K562 (cell line): ENCODE measurements around the gene KRTAP1-1. TPM values are rescaled to one million over a fixed set of nuclear protein-coding genes. Genes with fewer than 3 reads are reported as not detected.

ENCODE experiments used
- ATAC-seq: fragments of 200-7000 bp; cut with Tn5 transposase; 3 replicates; pipeline ENCODE4 v1.9.1; 2020; ENCODE audit warnings: moderate library complexity
- BruUV-seq: library from RNA; stranded (reverse); fragments of 400-500 nt; replicated peaks from 2 replicates; lab custom pipeline; 2021; lab: Mats Ljungman, UMichigan
- CTCF ChIA-PET: fragments of 300-600 bp; formaldehyde crosslinking; extraction: SDS; loops from one replicate; lab custom pipeline; 2021; ENCODE audit warnings: low intra/inter-chr PET ratio; lab: Yijun Ruan, JAX
- POLR2A ChIA-PET: fragments of 300-600, 350-650 bp; sonication (Branson Sonifier 250); formaldehyde crosslinking; extraction: SDS; loops from one replicate; lab custom pipeline; 2021; ENCODE audit warnings: antibody characterized with exemption, inconsistent platforms; lab: Yijun Ruan, JAX
- DNase-seq, 4 experiments: peaks; one replicate each; pipeline versions ENCODE4 v3.0.0 to v3.0.0-alpha.2; 2011 to 2018; ENCODE audit warnings: low spot score in 3 of 4, mixed read lengths in 3 of 4; ENCODE audit errors: extremely low read depth in 1 of 4
- FAIRE-seq: peaks from 2 replicates; lab custom pipeline; 2011; peaks lifted over from hg19 to GRCh38; lab: Jason Lieb, UNC
- H2AFZ ChIP-seq: 2 replicates; pipeline ENCODE4 v1.6.0; 2011; ENCODE audit warnings: low read depth, low read length, control low read depth, inconsistent platforms
- H3K27ac ChIP-seq: fragments of 200-600 bp; 3 replicates; pipeline ENCODE4 v1.8.0; 2011; ENCODE audit warnings: low read depth, mild to moderate bottlenecking, control low read depth, inconsistent platforms, low read length, moderate library complexity, mixed read lengths; ENCODE audit errors: extremely low read depth
- H3K27me3 ChIP-seq, 2 experiments: fragments of 300-600 bp in 1 of 2; 2 replicates in 1 of 2; 3 replicates in 1 of 2; pipeline versions ENCODE4 v1.6.0 to v1.8.0; 2011; ENCODE audit warnings: inconsistent platforms in 2 of 2, low read length in 2 of 2, mild to moderate bottlenecking in 1 of 2, mixed read lengths in 1 of 2, moderate library complexity in 1 of 2; ENCODE audit not compliant: control insufficient read depth in 2 of 2, insufficient read depth in 2 of 2
- H3K36me3 ChIP-seq: fragments of 300-600 bp; 3 replicates; pipeline ENCODE4 v1.8.0; 2011; ENCODE audit warnings: mild to moderate bottlenecking, low read length, inconsistent platforms; ENCODE audit not compliant: control insufficient read depth, insufficient read depth
- H3K4me1 ChIP-seq, 2 experiments: fragments of 200-600 bp in 1 of 2; replicated peaks in 1 of 2; 2 replicates in 1 of 2; 3 replicates in 1 of 2; pipeline versions ENCODE4 v1.5.1 to v1.8.0; 2011; ENCODE audit warnings: inconsistent platforms in 2 of 2, low read length in 2 of 2, mild to moderate bottlenecking in 1 of 2, mixed read lengths in 1 of 2, moderate library complexity in 1 of 2; ENCODE audit not compliant: control insufficient read depth in 2 of 2, insufficient read depth in 2 of 2
- H3K4me2 ChIP-seq: 2 replicates; pipeline ENCODE4 v1.6.1; 2011; ENCODE audit warnings: low read length, control low read depth, inconsistent platforms, mixed read lengths; ENCODE audit not compliant: insufficient read depth
- H3K4me3 ChIP-seq: fragments of 200-600 bp; sonication (generic), shearing (Covaris generic); 2 replicates; pipeline ENCODE4 v1.5.1; 2016; ENCODE audit warnings: control low read depth, inconsistent platforms
- H3K79me2 ChIP-seq: fragments of 200-600 bp; 3 replicates; pipeline ENCODE4 v1.8.0; 2011; ENCODE audit warnings: low read length, inconsistent platforms; ENCODE audit not compliant: control insufficient read depth, insufficient read depth
- H3K9ac ChIP-seq, 2 experiments: 2 replicates each; pipeline versions ENCODE4 v1.6.0 to v1.6.1; 2011; ENCODE audit warnings: low read depth in 2 of 2, low read length in 2 of 2, control low read depth in 1 of 2, inconsistent platforms in 1 of 2, mild to moderate bottlenecking in 1 of 2, mixed read lengths in 1 of 2; ENCODE audit not compliant: insufficient read depth in 1 of 2
- H3K9me1 ChIP-seq: one replicate; pipeline ENCODE4 v1.6.0; 2011; ENCODE audit warnings: inconsistent platforms, mild to moderate bottlenecking, low read length, moderate library complexity; ENCODE audit not compliant: control insufficient read depth, insufficient read depth
- H3K9me3 ChIP-seq: replicated peaks from 2 replicates; pipeline ENCODE4 v1.5.1; 2011; ENCODE audit warnings: low read depth, low read length, inconsistent platforms; ENCODE audit not compliant: control insufficient read depth, insufficient read depth
- H4K20me1 ChIP-seq: replicated peaks from 2 replicates; pipeline ENCODE4 v1.6.1; 2011; ENCODE audit warnings: low read length, inconsistent platforms, mixed read lengths; ENCODE audit not compliant: control insufficient read depth, insufficient read depth
- BCL6 ChIP-seq: fragments of 250-450 bp; sonication (Bioruptor Pico); IDR thresholded peaks from 2 replicates; pipeline ENCODE4 v1.4.0; 2020
- BDP1 ChIP-seq: IDR thresholded peaks from 3 replicates; pipeline ENCODE4 v1.6.1; 2011; ENCODE audit not compliant: insufficient read length, insufficient read depth
- ETV5 ChIP-seq: sonication (generic); formaldehyde crosslinking; IDR thresholded peaks from 2 replicates; pipeline ENCODE4 v1.4.0; 2020; ENCODE audit warnings: low read depth, mild to moderate bottlenecking, missing genetic modification reagents
- FOXM1 ChIP-seq, 2 experiments: fragments of 450-650 bp in 1 of 2; sonication (generic) in 1 of 2; formaldehyde crosslinking in 1 of 2; IDR thresholded peaks; 2 replicates each; pipeline versions ENCODE4 v1.6.1 to v1.9.0; 2017 to 2022; ENCODE audit warnings: low read depth in 2 of 2, mild to moderate bottlenecking in 2 of 2, missing genetic modification reagents in 1 of 2, moderate library complexity in 1 of 2
- HNRNPK ChIP-seq: fragments of 200-400 bp; formaldehyde crosslinking; IDR thresholded peaks from one replicate; pipeline ENCODE4 v1.6.1; 2018; ENCODE audit warnings: mild to moderate bottlenecking, low read depth, low read length; ENCODE audit not compliant: poor library complexity, severe bottlenecking
- MCM5 ChIP-seq: fragments of 450-650 bp; IDR thresholded peaks from 2 replicates; pipeline ENCODE4 v1.6.1; 2016; ENCODE audit warnings: low read depth
- PHF8 ChIP-seq: fragments of 200-600 bp; sonication (generic); IDR thresholded peaks from 2 replicates; pipeline ENCODE4 v1.6.1; 2012; ENCODE audit warnings: mixed run types, mild to moderate bottlenecking, inconsistent platforms, low read length, moderate library complexity, borderline replicate concordance
- RBFOX2 ChIP-seq: fragments of 200-400 bp; formaldehyde crosslinking; IDR thresholded peaks from 2 replicates; pipeline ENCODE4 v1.6.1; 2017; ENCODE audit warnings: low read depth, mild to moderate bottlenecking, low read length, moderate library complexity
- TAF1 ChIP-seq: IDR thresholded peaks from 2 replicates; pipeline ENCODE4 v1.6.1; 2011; ENCODE audit warnings: mild to moderate bottlenecking, low read length, moderate library complexity; ENCODE audit not compliant: insufficient read depth, control insufficient read depth, severe bottlenecking; ENCODE audit errors: extremely low read depth
- TARDBP ChIP-seq: fragments of 450-650 bp; IDR thresholded peaks from 2 replicates; pipeline ENCODE4 v1.6.1; 2016
- TRIM24 ChIP-seq, 2 experiments: fragments of 450-650 bp; IDR thresholded peaks; 2 replicates each; pipeline ENCODE4 v1.6.1; 2016
- ZC3H4 ChIP-seq: sonication (generic); formaldehyde crosslinking; IDR thresholded peaks from 2 replicates; pipeline ENCODE4 v1.9.0; 2021; ENCODE audit warnings: missing genetic modification reagents, borderline replicate concordance
- WGBS: fragments of 100-300 bp; shearing (Covaris generic); methylation state at CpG from one replicate; pipeline ENCODE4 v1.1.6; 2016; ENCODE audit warnings: low coverage, mixed read lengths; ENCODE audit not compliant: insufficient coverage; ENCODE audit errors: missing lambda C conversion rate; 5-methylcytosine and 5-hydroxymethylcytosine counted together
- in situ Hi-C: fragments of 300-500 bp; cut with MboI; formaldehyde crosslinking; loops from 4 replicates; pipeline ENCODE4 v1.15.0; 2018; ENCODE audit warnings: inconsistent platforms, mixed read lengths
- intact Hi-C: fragments of 100-400 bp; cut with micrococcal nuclease; formaldehyde crosslinking; loops from 2 replicates; pipeline ENCODE4 v1.14.2; 2022
- polyA plus RNA-seq, 8 experiments: library from polyadenylated mRNA; depleted of rRNA in 4 of 8; stranded (reverse) in 5 of 8; unstranded in 3 of 8; fragments of >200 nt; fragmentation: Nextera tagmentation in 2 of 8; fragmentation: Illumina TruSeq in 1 of 8; extraction: Ambion mirVana in 2 of 8; extraction: Trizol in 1 of 8; gene quantifications; 2 replicates each; pipeline versions ENCODE4 v1.2.1 to v1.2.3, GENCODE V29; 2011 to 2014; ENCODE audit warnings: inconsistent platforms in 1 of 8, missing spikeins in 1 of 8
- total RNA-seq, 7 experiments: library from RNA; depleted of rRNA in 6 of 7; stranded (reverse); fragments of >200 nt in 6 of 7; fragmentation: Illumina TruSeq in 2 of 7; extraction: Trizol in 2 of 7; gene quantifications; 2 replicates each; pipeline versions ENCODE4 v1.2.1 to v1.2.3, GENCODE V29; 2011 to 2021; ENCODE audit warnings: low replicate concordance in 1 of 7
- TF ChIP-seq, protein P1 (sequence below): fragments of 250-450 bp; sonication (Bioruptor Pico); IDR thresholded peaks from 2 replicates; pipeline ENCODE4 v1.8.0; 2022; ENCODE audit warnings: moderate library complexity, mild to moderate bottlenecking, inconsistent platforms
- TF ChIP-seq, protein P2 (sequence below): IDR thresholded peaks from 2 replicates; pipeline ENCODE4 v1.6.1; 2016; ENCODE audit warnings: missing genetic modification characterization, missing compliant biosample characterization
- TF ChIP-seq, protein P3 (sequence below): fragments of 450-650 bp; formaldehyde crosslinking; conservative IDR thresholded peaks from 2 replicates; pipeline ENCODE4 v1.4.0; 2022; ENCODE audit warnings: mild to moderate bottlenecking, missing genetic modification characterization
- TF ChIP-seq, protein P4 (sequence below): sonication (generic); formaldehyde crosslinking; IDR thresholded peaks from 2 replicates; pipeline ENCODE4 v1.8.1; 2023; ENCODE audit warnings: mild to moderate bottlenecking, missing genetic modification reagents

KRTAP1-1 gene
- total and polyA plus RNA-seq, 9 of the 15 experiments (the other 6 are each of a cell fraction or from before 2014, with no cell fraction given) = not detected

DNA sequence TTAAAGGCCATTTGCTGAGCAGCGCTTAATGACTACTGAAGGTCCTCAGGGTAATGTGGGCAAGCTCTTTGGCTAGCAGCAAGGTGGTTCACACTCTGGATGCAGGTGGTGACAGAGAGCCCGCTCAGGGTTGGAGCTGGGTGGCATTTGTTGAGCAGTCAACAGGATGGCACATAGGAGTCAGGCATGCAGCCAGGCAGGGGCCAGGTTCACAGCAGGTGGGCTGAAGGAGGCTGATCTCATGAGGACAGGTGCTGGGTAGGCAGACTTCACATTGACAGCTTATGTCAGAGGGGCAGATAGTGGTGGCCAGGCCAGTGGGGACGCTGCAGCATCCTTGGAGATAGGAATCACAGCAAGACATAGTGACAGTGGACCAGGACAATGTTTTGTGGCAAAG lies 36.9 kb downstream of the KRTAP1-1 start:
- intact Hi-C loops (no loop called here), in situ Hi-C loops (no loop called here)
- ChIA-PET CTCF (no interaction called here), POLR2A (no interaction called here)
- no peaks in the 10 kb centered on the region for H3K79me2 ChIP-seq
- TF ChIP-seq, protein P1, sequence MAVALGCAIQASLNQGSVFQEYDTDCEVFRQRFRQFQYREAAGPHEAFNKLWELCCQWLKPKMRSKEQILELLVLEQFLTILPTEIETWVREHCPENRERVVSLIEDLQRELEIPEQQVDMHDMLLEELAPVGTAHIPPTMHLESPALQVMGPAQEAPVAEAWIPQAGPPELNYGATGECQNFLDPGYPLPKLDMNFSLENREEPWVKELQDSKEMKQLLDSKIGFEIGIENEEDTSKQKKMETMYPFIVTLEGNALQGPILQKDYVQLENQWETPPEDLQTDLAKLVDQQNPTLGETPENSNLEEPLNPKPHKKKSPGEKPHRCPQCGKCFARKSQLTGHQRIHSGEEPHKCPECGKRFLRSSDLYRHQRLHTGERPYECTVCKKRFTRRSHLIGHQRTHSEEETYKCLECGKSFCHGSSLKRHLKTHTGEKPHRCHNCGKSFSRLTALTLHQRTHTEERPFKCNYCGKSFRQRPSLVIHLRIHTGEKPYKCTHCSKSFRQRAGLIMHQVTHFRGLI (CRISPR knock-in tag) = no peak
- no peak for TF ChIP-seq TARDBP
- TF ChIP-seq ETV5 (CRISPR knock-in tag) = no peak
- TF ChIP-seq HNRNPK = no peak
- TF ChIP-seq, protein P2, sequence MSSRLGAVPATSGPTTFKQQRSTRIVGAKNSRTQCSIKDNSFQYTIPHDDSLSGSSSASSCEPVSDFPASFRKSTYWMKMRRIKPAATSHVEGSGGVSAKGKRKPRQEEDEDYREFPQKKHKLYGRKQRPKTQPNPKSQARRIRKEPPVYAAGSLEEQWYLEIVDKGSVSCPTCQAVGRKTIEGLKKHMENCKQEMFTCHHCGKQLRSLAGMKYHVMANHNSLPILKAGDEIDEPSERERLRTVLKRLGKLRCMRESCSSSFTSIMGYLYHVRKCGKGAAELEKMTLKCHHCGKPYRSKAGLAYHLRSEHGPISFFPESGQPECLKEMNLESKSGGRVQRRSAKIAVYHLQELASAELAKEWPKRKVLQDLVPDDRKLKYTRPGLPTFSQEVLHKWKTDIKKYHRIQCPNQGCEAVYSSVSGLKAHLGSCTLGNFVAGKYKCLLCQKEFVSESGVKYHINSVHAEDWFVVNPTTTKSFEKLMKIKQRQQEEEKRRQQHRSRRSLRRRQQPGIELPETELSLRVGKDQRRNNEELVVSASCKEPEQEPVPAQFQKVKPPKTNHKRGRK = no peak
- no peak for TF ChIP-seq ZC3H4
- TF ChIP-seq TRIM24 (IDR thresholded peaks at IDR 0.05) = no peak
- TF ChIP-seq PHF8 = no peak
- no peak for TF ChIP-seq BDP1
- TF ChIP-seq, protein P3, sequence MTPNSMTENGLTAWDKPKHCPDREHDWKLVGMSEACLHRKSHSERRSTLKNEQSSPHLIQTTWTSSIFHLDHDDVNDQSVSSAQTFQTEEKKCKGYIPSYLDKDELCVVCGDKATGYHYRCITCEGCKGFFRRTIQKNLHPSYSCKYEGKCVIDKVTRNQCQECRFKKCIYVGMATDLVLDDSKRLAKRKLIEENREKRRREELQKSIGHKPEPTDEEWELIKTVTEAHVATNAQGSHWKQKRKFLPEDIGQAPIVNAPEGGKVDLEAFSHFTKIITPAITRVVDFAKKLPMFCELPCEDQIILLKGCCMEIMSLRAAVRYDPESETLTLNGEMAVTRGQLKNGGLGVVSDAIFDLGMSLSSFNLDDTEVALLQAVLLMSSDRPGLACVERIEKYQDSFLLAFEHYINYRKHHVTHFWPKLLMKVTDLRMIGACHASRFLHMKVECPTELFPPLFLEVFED (CRISPR knock-in tag) = no peak
- TF ChIP-seq MCM5 = no peak
- TF ChIP-seq BCL6 (CRISPR knock-in tag) = no peak
- TF ChIP-seq, protein P4, sequence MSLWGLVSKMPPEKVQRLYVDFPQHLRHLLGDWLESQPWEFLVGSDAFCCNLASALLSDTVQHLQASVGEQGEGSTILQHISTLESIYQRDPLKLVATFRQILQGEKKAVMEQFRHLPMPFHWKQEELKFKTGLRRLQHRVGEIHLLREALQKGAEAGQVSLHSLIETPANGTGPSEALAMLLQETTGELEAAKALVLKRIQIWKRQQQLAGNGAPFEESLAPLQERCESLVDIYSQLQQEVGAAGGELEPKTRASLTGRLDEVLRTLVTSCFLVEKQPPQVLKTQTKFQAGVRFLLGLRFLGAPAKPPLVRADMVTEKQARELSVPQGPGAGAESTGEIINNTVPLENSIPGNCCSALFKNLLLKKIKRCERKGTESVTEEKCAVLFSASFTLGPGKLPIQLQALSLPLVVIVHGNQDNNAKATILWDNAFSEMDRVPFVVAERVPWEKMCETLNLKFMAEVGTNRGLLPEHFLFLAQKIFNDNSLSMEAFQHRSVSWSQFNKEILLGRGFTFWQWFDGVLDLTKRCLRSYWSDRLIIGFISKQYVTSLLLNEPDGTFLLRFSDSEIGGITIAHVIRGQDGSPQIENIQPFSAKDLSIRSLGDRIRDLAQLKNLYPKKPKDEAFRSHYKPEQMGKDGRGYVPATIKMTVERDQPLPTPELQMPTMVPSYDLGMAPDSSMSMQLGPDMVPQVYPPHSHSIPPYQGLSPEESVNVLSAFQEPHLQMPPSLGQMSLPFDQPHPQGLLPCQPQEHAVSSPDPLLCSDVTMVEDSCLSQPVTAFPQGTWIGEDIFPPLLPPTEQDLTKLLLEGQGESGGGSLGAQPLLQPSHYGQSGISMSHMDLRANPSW (CRISPR knock-in tag) = no peak
- TF ChIP-seq TAF1 = no peak
- no peak for TF ChIP-seq RBFOX2
- no peak for TF ChIP-seq FOXM1 (IDR thresholded peaks at IDR 0.05; ENCODE audit: low read depth)
- no peak for TF ChIP-seq FOXM1 (CRISPR knock-in tag; IDR thresholded peaks at IDR 0.05; ENCODE audit: low read depth)
- H3K9me3 ChIP-seq = no peaks in the 10 kb centered on the region
- FAIRE-seq (no peak), ATAC-seq (no peak), DNase-seq (no peak)
- H3K4me3 ChIP-seq = no peak overlapping the region
- H3K4me2 ChIP-seq = no peak overlapping the region
- H3K27ac ChIP-seq = no peak overlapping the region
- H2AFZ ChIP-seq = no peak overlapping the region
- no peaks in the 10 kb centered on the region for H3K9me1 ChIP-seq
- H3K27me3 ChIP-seq = peaks cover 0 to 13% of the 10 kb centered on the region in 2 experiments; a peak in 3 of 5 replicates
- no TSS peak for BruUV-seq
- H4K20me1 ChIP-seq = no peaks in the 10 kb centered on the region
- H3K36me3 ChIP-seq = no peaks in the 10 kb centered on the region
- H3K9ac ChIP-seq = no peak overlapping the region; a peak in 1 of 4 replicates
- no peaks in the 10 kb centered on the region; a peak in 1 of 5 replicates for H3K4me1 ChIP-seq
- WGBS = 0% methylated on average over 3 of the region's 3 CpGs
